Measurements from ENCODE around the gene TWF2. TPM values are rescaled to one million over a fixed set of nuclear protein-coding genes. Genes with fewer than 3 reads are reported as not detected.

The TWF2 gene
- total and polyA plus RNA-seq, 9 of the 15 experiments (the other 6 are each of a cell fraction or from before 2014, with no cell fraction given) = 0.11 to 61.9 (median 29.7) TPM

- no peak for TF ChIP-seq RAD21 (CRISPR knock-in tag; conservative IDR thresholded peaks at IDR 0.05 in 1 of 2, IDR thresholded peaks at IDR 0.05 in 1 of 2)
- no peak for TF ChIP-seq ZNF12 (CRISPR knock-in tag; IDR thresholded peaks at IDR 0.05)
- 0 out of 4 replicates have a peak, but pooled peaks have one; percentile 13 to 43 for TF ChIP-seq FOXK2 (conservative IDR thresholded peaks at IDR 0.05 in 1 of 2, IDR thresholded peaks at IDR 0.05 in 1 of 2; ENCODE audit: low read depth in 2 of 2)
- no peak for TF ChIP-seq BRD9 (IDR thresholded peaks at IDR 0.05; ENCODE audit: low read depth, partially characterized antibody)
- TF ChIP-seq RBM22 (IDR thresholded peaks at IDR 0.05; ENCODE audit: low read depth, low read length, poor library complexity, severe bottlenecking) = no peak
- 0 out of 2 replicates have a peak, but pooled peaks have one; percentile 9 for TF ChIP-seq ELF1 (tag; IDR thresholded peaks at IDR 0.05)
- no peak for TF ChIP-seq SUPT5H (IDR thresholded peaks at IDR 0.05)
- TF ChIP-seq ZBTB5 (IDR thresholded peaks at IDR 0.05) = no peak
- TF ChIP-seq ZNF57 (CRISPR knock-in tag; IDR thresholded peaks at IDR 0.05) = no peak
- no peak for TF ChIP-seq RBM17 (IDR thresholded peaks at IDR 0.05; ENCODE audit: borderline replicate concordance, low read depth, low read length)
- TF ChIP-seq, protein P1, sequence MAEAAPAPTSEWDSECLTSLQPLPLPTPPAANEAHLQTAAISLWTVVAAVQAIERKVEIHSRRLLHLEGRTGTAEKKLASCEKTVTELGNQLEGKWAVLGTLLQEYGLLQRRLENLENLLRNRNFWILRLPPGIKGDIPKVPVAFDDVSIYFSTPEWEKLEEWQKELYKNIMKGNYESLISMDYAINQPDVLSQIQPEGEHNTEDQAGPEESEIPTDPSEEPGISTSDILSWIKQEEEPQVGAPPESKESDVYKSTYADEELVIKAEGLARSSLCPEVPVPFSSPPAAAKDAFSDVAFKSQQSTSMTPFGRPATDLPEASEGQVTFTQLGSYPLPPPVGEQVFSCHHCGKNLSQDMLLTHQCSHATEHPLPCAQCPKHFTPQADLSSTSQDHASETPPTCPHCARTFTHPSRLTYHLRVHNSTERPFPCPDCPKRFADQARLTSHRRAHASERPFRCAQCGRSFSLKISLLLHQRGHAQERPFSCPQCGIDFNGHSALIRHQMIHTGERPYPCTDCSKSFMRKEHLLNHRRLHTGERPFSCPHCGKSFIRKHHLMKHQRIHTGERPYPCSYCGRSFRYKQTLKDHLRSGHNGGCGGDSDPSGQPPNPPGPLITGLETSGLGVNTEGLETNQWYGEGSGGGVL (CRISPR knock-in tag; IDR thresholded peaks at IDR 0.05) = no peak
- TF ChIP-seq FOXK1 (CRISPR knock-in tag; IDR thresholded peaks at IDR 0.05; ENCODE audit: borderline replicate concordance) = 0 out of 2 replicates have a peak, but pooled peaks have one; percentile 20
- TF ChIP-seq FUS (optimal IDR thresholded peaks at IDR 0.05; ENCODE audit: low read depth, low read length) = no peak
- TF ChIP-seq FOSL1 (tag; conservative IDR thresholded peaks at IDR 0.05) = no peak
- TF ChIP-seq, protein P2, sequence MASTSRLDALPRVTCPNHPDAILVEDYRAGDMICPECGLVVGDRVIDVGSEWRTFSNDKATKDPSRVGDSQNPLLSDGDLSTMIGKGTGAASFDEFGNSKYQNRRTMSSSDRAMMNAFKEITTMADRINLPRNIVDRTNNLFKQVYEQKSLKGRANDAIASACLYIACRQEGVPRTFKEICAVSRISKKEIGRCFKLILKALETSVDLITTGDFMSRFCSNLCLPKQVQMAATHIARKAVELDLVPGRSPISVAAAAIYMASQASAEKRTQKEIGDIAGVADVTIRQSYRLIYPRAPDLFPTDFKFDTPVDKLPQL (IDR thresholded peaks at IDR 0.05; ENCODE audit: extremely low read depth, insufficient read length) = no peak
- TF ChIP-seq ARID3B (CRISPR knock-in tag; IDR thresholded peaks at IDR 0.05; ENCODE audit: borderline replicate concordance) = no peak
- TF ChIP-seq MXI1 (IDR thresholded peaks at IDR 0.05; ENCODE audit: low read depth, low read length) = 0 out of 2 replicates have a peak, but pooled peaks have one; percentile 39
- no peak for TF ChIP-seq ZNF445 (CRISPR knock-in tag; IDR thresholded peaks at IDR 0.05; ENCODE audit: low read depth)
- TF ChIP-seq ZNF589 (CRISPR knock-in tag; IDR thresholded peaks at IDR 0.05; ENCODE audit: low read depth) = no peak
- TF ChIP-seq NR3C1 (CRISPR knock-in tag; IDR thresholded peaks at IDR 0.05) = no peak
- no peak for TF ChIP-seq ZNF124 (CRISPR knock-in tag; IDR thresholded peaks at IDR 0.05)
- no peak for TF ChIP-seq TOE1 (IDR thresholded peaks at IDR 0.05; ENCODE audit: borderline replicate concordance)
- TF ChIP-seq TOE1 (CRISPR knock-in tag; IDR thresholded peaks at IDR 0.05; ENCODE audit: borderline replicate concordance, low read depth) = no peak
These were observed 681 bp downstream of the TWF2 start (continued) for GRCh38 chr3:52238193-52238760.

Data from K562 (cell line).